Psoas muscle (tissue), 8 donors: ENCODE data around the gene ENPP1. TPM values are rescaled to one million over a fixed set of nuclear protein-coding genes. Genes with fewer than 3 reads are reported as not detected.

ENCODE experiments used
- ATAC-seq, 4 donors: fragments of 200-7000 bp; cut with Tn5 transposase; one replicate each; pipeline ENCODE4 v1.9.1; 2020; ENCODE audit warnings: moderate library complexity in 3 of 4, mild to moderate bottlenecking in 2 of 4
- DNase-seq, 2 donors: peaks; one replicate each; pipeline ENCODE4 v3.0.0-alpha.2; 2020
- H3K27ac ChIP-seq: fragments of 200-600 bp; one replicate; pipeline ENCODE4 v1.8.0; 2022
- H3K27me3 ChIP-seq, 3 donors: fragments of 200-600 bp in 1 of 3; one replicate each; pipeline versions ENCODE4 v1.6.1 to v1.8.0; 2013 to 2022; ENCODE audit warnings: low read length in 2 of 3, mild to moderate bottlenecking in 2 of 3, moderate library complexity in 1 of 3; ENCODE audit not compliant: insufficient read depth in 3 of 3
- H3K36me3 ChIP-seq, 2 donors: fragments of 200-600 bp in 1 of 2; one replicate each; pipeline versions ENCODE4 v1.6.1 to v1.8.0; 2013 to 2022; ENCODE audit warnings: low read depth in 1 of 2, mild to moderate bottlenecking in 1 of 2, moderate library complexity in 1 of 2; ENCODE audit not compliant: insufficient read depth in 1 of 2
- H3K4me1 ChIP-seq: fragments of 200-600 bp; one replicate; pipeline ENCODE4 v1.8.0; 2022
- H3K4me3 ChIP-seq: fragments of 200-600 bp; one replicate; pipeline ENCODE4 v1.8.0; 2022; ENCODE audit warnings: mild to moderate bottlenecking
- H3K9me3 ChIP-seq: fragments of 200-600 bp; one replicate; pipeline ENCODE4 v1.8.0; 2022
- CTCF ChIP-seq: fragments of 200-600 bp; IDR thresholded peaks from one replicate; pipeline ENCODE4 v1.8.0; 2022; ENCODE audit warnings: antibody characterized with exemption
- WGBS, 3 donors: extraction: QIAGEN DNeasy Blood & Tissue Kit; methylation state at CpG; one replicate each; pipeline versions ENCODE4 v1.1.6 to v1.1.7; 2013; 5-methylcytosine and 5-hydroxymethylcytosine counted together
- intact Hi-C, 2 donors: fragments of 100-400 bp; cut with DNase I; formaldehyde crosslinking; loops; one replicate each; pipeline versions ENCODE4 v1.11.0 to v1.14.2; 2022
- polyA plus RNA-seq, 3 donors: library from polyadenylated mRNA; stranded (reverse); fragments of 200-250 nt; gene quantifications; one replicate each; pipeline ENCODE4 v1.2.3, GENCODE V29; 2013
- total RNA-seq, 4 donors: library from RNA; stranded (reverse); fragmentation: NEBNext Ultra II Directional in 2 of 4; extraction: Animal tissue kit (Norgen Biotek cat#: 25700) in 2 of 4; gene quantifications; one replicate each; pipeline versions ENCODE4 v1.2.1 to v1.2.4, GENCODE V29; 2021 to 2023
- donor health status: healthy with polysubstance abuse.
- donor health status: DM: no; HTN: no; CAD: no; lungs with moderate emphysema.
- donor health status: Bipolar disorder and iron deficiency.
- donor health status: healthy.
- donor health status: DM: yes; HTN: yes; CAD: no.
- donor health status: DM: no; HTN: no; CAD: no.
- donor health status: DM: no; HTN: no; CAD: no.
- donor health status: DM: yes; HTN: yes; CAD: no.

The ENPP1 gene
- total and polyA plus RNA-seq, 7 donors, result 0.65 to 4.9 (median 1.6) TPM

GRCh38 chr6:131787766-131788712 is 19.8 kb upstream of the ENPP1 start:
- DNase-seq (peak; percentile 41 to 74), ATAC-seq (peak in 3 of 4 donors; percentile 53 to 59 (median 59))
- H3K36me3 ChIP-seq, result no peaks in the 10 kb centered on the region
- no peak overlapping the region for H3K4me3 ChIP-seq
- H3K27ac ChIP-seq, result no peak overlapping the region
- H3K4me1 ChIP-seq, result no peaks in the 10 kb centered on the region
- no peaks in the 10 kb centered on the region for H3K27me3 ChIP-seq
- TF ChIP-seq CTCF, result no peak
- WGBS, 3 donors, result 25 to 38% (median 31%) methylated on average over 8 of the region's 8 CpGs
- H3K9me3 ChIP-seq, result no peaks in the 10 kb centered on the region
- intact Hi-C loops, result loop anchor here in 1 of 2 donors (5.0 kb wide), 1 partner anchor 124 kb away; no protein-coding TSS in a partner anchor

GRCh38 chr6:131789219-131789618 is 18.6 kb upstream of the ENPP1 start:
- Histone ChIP-seq H3K9me3 (no peaks in the 10 kb centered on the region), H3K27ac (no peak overlapping the region), H3K27me3 (no peaks in the 10 kb centered on the region), H3K4me1 (no peaks in the 10 kb centered on the region), H3K4me3 (no peak overlapping the region), H3K36me3 (no peaks in the 10 kb centered on the region)
- DNase-seq (no peak), ATAC-seq (no peak)
- intact Hi-C loops, result loop anchor here in 1 of 2 donors (5.0 kb wide), 1 partner anchor 123 kb away; no protein-coding TSS in a partner anchor
- TF ChIP-seq CTCF, result no peak
- 48 to 58% (median 56%) methylated on average over 1 of the region's 1 CpG for WGBS, 3 donors

GRCh38 chr6:131791476-131791875 is 16.3 kb upstream of the ENPP1 start:
- Histone ChIP-seq H3K36me3 (no peaks in the 10 kb centered on the region), H3K27me3 (no peaks in the 10 kb centered on the region), H3K4me1 (no peaks in the 10 kb centered on the region), H3K9me3 (no peaks in the 10 kb centered on the region), H3K27ac (no peak overlapping the region), H3K4me3 (no peak overlapping the region)
- WGBS, 3 donors, result 53 to 64% (median 54%) methylated on average over 5 of the region's 5 CpGs
- DNase-seq (no peak), ATAC-seq (no peak)
- no peak for TF ChIP-seq CTCF
- intact Hi-C loops, result no loop called here

- DNase-seq, result no peak
- Histone ChIP-seq H3K27ac (no peak overlapping the region), H3K27me3 (no peaks in the 10 kb centered on the region), H3K4me3 (no peak overlapping the region), H3K4me1 (no peaks in the 10 kb centered on the region), H3K36me3 (no peaks in the 10 kb centered on the region), H3K9me3 (no peaks in the 10 kb centered on the region)
- no peak for ATAC-seq
- intact Hi-C loops, result no loop called here
- WGBS, 3 donors, result 89 to 94% (median 92%) methylated on average over 6 of the region's 6 CpGs
- TF ChIP-seq CTCF, result no peak
Observed at GRCh38 chr6:131792091-131792496, 15.7 kb upstream of the ENPP1 start.
